Stomach (tissue), 9 donors: ENCODE data around the gene FHOD3. TPM values are rescaled to one million over a fixed set of nuclear protein-coding genes. Genes with fewer than 3 reads are reported as not detected.

Experiments
- DNase-seq, 2 donors: peaks; one replicate each; pipeline versions ENCODE4 v3.0.0 to v3.0.0-alpha.2; 2013 to 2019
- H3K27ac ChIP-seq, 5 donors: fragments of 200-600 bp in 4 of 5; sonication (generic) in 4 of 5; one replicate each; pipeline ENCODE4 v1.5.1; 2013 to 2019; ENCODE audit warnings: mild to moderate bottlenecking in 1 of 5, moderate library complexity in 1 of 5
- H3K27me3 ChIP-seq, 3 donors: fragments of 200-600 bp; sonication (generic); one replicate each; pipeline ENCODE4 v1.5.1; 2017 to 2019; ENCODE audit warnings: mixed run types in 1 of 3
- H3K36me3 ChIP-seq, 4 donors: fragments of 200-600 bp; sonication (generic); 1 replicate in 3 of 4; 2 replicates in 1 of 4; pipeline ENCODE4 v1.5.1; 2016 to 2019
- H3K4me1 ChIP-seq, 4 donors: fragments of 200-600 bp; sonication (generic); one replicate each; pipeline ENCODE4 v1.5.1; 2016 to 2019
- H3K4me3 ChIP-seq, 4 donors: fragments of 200-600 bp; sonication (generic) in 3 of 4; one replicate each; pipeline ENCODE4 v1.5.1; 2016 to 2019; ENCODE audit warnings: mild to moderate bottlenecking in 1 of 4
- H3K9me3 ChIP-seq, 4 donors: fragments of 200-600 bp; sonication (generic); one replicate each; pipeline ENCODE4 v1.5.1; 2016 to 2019
- EP300 ChIP-seq: sonication (generic); formaldehyde crosslinking; IDR thresholded peaks from one replicate; pipeline ENCODE4 v1.6.1; 2017; ENCODE audit warnings: antibody characterized with exemption
- POLR2A ChIP-seq, 4 donors: fragments of 450-650 bp; IDR thresholded peaks; one replicate each; pipeline ENCODE4 v1.6.1; 2016; ENCODE audit warnings: antibody characterized with exemption in 4 of 4, control low read depth in 2 of 4, mild to moderate bottlenecking in 1 of 4, moderate library complexity in 1 of 4
- POLR2AphosphoS5 ChIP-seq, 3 donors: sonication (generic); formaldehyde crosslinking; IDR thresholded peaks; one replicate each; pipeline ENCODE4 v1.6.1; 2016; ENCODE audit warnings: antibody characterized with exemption in 3 of 3
- WGBS, 5 donors: extraction: QIAGEN DNeasy Blood & Tissue Kit in 3 of 5; methylation state at CpG; one replicate each; pipeline versions ENCODE4 v1.1.5 to v1.1.7; 2013 to 2018; 5-methylcytosine and 5-hydroxymethylcytosine counted together
- intact Hi-C: fragments of 100-400 bp; cut with DNase I; formaldehyde crosslinking; loops from one replicate; pipeline ENCODE4 v1.15.1; 2023; ENCODE audit warnings: low total_unique reads
- polyA plus RNA-seq, 3 donors: library from polyadenylated mRNA; stranded (reverse); fragments of 200-250 nt; gene quantifications; one replicate each; pipeline ENCODE4 v1.2.3, GENCODE V29; 2013
- total RNA-seq, 5 donors: library from RNA; depleted of rRNA; stranded (reverse); fragments of >200 nt; gene quantifications; one replicate each; pipeline versions ENCODE4 v1.1.0 to v1.2.3, GENCODE V29; 2014 to 2016
- TF ChIP-seq, protein P1 (sequence below), 7 experiments: fragments of 450-650 bp in 4 of 7; fragments of 200-600 bp in 3 of 7; sonication (generic) in 3 of 7; IDR thresholded peaks; one replicate each; pipeline ENCODE4 v1.5.1; 2016 to 2019; ENCODE audit warnings: antibody characterized with exemption in 7 of 7, control low read depth in 2 of 7, mild to moderate bottlenecking in 1 of 7
- donor health status: healthy with polysubstance abuse.
- donor health status: Bipolar disorder and iron deficiency.
- donor health status: healthy.

Gene FHOD3
- total and polyA plus RNA-seq, 8 donors: under 0.01 to 9.1 (median 4.6) TPM

DNA sequence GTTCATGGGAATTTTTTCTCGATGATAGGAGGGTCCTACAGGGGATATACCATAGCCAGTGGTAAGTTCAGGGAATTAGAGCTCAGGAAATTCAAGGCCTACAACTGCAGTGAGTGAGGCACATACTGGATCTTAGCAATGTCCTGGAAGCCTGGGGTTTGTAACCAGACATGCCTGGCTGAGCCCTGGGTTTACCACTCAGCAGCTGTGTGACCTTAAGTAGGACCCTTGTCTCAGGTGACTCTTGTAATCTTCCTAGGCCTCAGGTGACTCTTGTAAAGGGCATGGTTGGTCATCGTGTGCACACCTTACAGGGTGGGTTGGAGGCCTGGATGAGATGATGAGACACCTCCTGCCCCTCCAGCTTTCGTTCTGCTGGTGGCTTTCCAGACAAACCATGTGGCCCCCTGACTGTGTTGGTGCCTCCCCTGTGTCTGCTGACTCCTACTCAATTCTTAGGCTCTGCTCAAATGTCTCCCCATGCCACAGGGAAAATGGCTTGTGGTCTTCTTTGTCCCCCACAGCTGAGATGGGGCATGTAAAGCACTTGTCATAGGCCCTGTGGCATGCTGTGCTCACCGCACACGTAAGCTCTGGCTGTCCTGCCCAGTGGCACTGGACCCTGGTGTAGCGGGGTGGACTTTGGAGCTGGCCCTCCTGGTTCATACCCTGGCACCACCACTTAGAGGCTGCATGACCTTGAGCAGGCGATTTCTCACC, 94.1 kb downstream of the FHOD3 start:
- 71 to 92% (median 87%) methylated on average over 4 to 7 of the region's 7 CpGs for WGBS, 5 donors
- no peak for DNase-seq
- Histone ChIP-seq H3K27me3 (no peaks in the 10 kb centered on the region), H3K36me3 (no peaks in the 10 kb centered on the region), H3K4me1 (no peaks in the 10 kb centered on the region), H3K27ac (no peak overlapping the region), H3K9me3 (peaks cover 4 to 25% (median 8%) of the 10 kb centered on the region in 4 donors), H3K4me3 (no peak overlapping the region)
- intact Hi-C loops: no loop called here
- TF ChIP-seq, protein P1, sequence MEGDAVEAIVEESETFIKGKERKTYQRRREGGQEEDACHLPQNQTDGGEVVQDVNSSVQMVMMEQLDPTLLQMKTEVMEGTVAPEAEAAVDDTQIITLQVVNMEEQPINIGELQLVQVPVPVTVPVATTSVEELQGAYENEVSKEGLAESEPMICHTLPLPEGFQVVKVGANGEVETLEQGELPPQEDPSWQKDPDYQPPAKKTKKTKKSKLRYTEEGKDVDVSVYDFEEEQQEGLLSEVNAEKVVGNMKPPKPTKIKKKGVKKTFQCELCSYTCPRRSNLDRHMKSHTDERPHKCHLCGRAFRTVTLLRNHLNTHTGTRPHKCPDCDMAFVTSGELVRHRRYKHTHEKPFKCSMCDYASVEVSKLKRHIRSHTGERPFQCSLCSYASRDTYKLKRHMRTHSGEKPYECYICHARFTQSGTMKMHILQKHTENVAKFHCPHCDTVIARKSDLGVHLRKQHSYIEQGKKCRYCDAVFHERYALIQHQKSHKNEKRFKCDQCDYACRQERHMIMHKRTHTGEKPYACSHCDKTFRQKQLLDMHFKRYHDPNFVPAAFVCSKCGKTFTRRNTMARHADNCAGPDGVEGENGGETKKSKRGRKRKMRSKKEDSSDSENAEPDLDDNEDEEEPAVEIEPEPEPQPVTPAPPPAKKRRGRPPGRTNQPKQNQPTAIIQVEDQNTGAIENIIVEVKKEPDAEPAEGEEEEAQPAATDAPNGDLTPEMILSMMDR (IDR thresholded peaks at IDR 0.05): no peak
- TF ChIP-seq POLR2AphosphoS5 (IDR thresholded peaks at IDR 0.05): no peak

DNA sequence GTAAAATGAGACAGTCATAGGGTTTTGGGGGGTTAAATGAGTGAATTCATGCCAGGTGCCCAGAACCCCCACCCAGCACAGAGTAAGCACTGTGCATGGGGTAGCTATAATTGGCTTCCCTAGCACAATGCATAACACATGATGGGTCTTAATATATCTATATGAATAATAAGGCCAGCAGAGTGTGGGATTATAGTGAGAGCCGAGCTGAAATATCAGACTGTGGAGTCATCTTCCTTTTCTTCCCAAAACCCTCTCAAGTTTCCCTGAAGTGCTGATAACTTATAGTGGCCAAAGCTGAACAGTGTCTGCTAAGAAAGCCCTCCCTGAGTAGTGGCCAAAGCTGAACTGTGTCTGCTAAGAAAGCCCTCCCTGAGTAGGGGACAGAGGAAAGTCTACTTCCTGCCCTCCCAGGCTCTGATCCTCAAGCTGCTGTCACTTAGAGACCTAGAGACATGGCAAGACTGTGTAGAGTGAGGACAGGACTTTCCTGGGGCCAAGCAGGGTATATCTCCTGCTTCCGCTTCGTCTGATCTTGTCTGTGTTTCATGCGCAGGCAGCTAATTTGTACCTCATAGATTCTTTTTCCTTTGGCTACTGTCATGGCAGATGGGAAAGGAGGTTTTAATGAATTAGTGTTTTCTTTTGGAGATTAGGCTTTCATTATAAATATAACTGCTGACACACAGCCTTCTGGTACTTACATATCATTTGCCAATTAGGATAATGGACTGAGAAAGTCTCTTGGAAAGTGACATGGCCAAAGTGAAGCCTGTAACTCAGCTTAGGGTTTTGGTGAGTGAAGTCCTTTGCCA, 94.9 kb downstream of the FHOD3 start:
- no peak overlapping the region for H3K27ac ChIP-seq
- no peaks in the 10 kb centered on the region for H3K4me1 ChIP-seq
- no peak for DNase-seq
- peaks cover 4 to 25% (median 8%) of the 10 kb centered on the region in 4 donors for H3K9me3 ChIP-seq
- no peaks in the 10 kb centered on the region for H3K27me3 ChIP-seq
- 76 to 90% (median 87%) methylated on average over 4 of the region's 4 CpGs for WGBS, 5 donors
- intact Hi-C loops: no loop called here
- H3K36me3 ChIP-seq: no peaks in the 10 kb centered on the region
- no peak overlapping the region for H3K4me3 ChIP-seq
- TF ChIP-seq EP300 (no peak), POLR2A (IDR thresholded peaks at IDR 0.05) (no peak), POLR2AphosphoS5 (IDR thresholded peaks at IDR 0.05) (no peak)
- TF ChIP-seq, protein P1 (IDR thresholded peaks at IDR 0.05): no peak

DNA sequence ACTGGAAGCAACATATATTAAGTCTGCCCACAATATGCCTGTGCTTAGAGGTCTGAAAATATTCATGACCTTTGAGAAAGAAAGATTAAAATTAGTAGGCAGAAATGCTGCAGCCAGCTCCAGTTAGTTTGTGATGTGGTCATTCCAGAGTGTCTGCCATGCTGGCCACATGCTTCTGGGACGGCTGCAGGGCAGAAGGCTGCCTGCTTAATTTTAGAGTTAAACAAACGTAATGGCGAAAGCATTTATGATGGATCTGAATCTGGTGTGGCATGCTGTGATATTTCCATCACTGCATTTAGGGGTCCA, 95.4 kb downstream of the FHOD3 start:
- intact Hi-C loops: no loop called here
- Histone ChIP-seq H3K4me1 (no peaks in the 10 kb centered on the region), H3K4me3 (no peak overlapping the region), H3K9me3 (peaks cover 4 to 25% (median 8%) of the 10 kb centered on the region in 4 donors), H3K36me3 (no peaks in the 10 kb centered on the region), H3K27ac (no peak overlapping the region), H3K27me3 (no peaks in the 10 kb centered on the region)
- no peak for TF ChIP-seq POLR2AphosphoS5 (IDR thresholded peaks at IDR 0.05)
- TF ChIP-seq, protein P1 (IDR thresholded peaks at IDR 0.05): no peak
- WGBS, 5 donors: 71 to 90% (median 79%) methylated on average over 3 of the region's 3 CpGs
- no peak for DNase-seq

DNA sequence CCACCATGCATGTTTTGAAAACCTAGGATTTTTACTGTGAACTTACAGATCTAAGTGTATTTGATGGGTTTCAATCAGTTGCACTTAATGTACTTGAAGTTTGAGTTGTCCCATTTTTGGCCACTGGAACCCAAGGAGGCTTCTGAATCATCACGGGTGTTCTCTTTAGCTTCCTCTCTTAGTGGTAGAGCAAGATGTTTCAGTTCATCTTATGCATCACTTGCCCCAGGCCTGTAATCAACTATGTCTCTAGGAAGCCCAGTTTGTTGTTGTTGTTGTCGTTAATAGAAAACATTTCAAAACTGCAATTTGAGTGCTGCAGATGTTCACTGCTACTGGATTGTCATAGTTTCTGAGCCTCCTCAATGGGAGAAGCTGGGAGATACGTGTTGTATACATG, 97.0 kb downstream of the FHOD3 start:
- Histone ChIP-seq H3K9me3 (peaks cover 4 to 25% (median 8%) of the 10 kb centered on the region in 4 donors), H3K4me1 (no peaks in the 10 kb centered on the region), H3K27me3 (no peaks in the 10 kb centered on the region), H3K27ac (no peak overlapping the region), H3K36me3 (no peaks in the 10 kb centered on the region), H3K4me3 (no peak overlapping the region)
- intact Hi-C loops: no loop called here
- WGBS, 5 donors: 72 to 81% (median 78%) methylated on average over 3 of the region's 3 CpGs
- no peak for DNase-seq
- TF ChIP-seq EP300 (no peak), POLR2A (IDR thresholded peaks at IDR 0.05) (no peak), POLR2AphosphoS5 (IDR thresholded peaks at IDR 0.05) (no peak)
- TF ChIP-seq, protein P1 (IDR thresholded peaks at IDR 0.05): no peak
